HepG2 (cell line): ENCODE results near the gene PDPK1. TPM values are rescaled to one million over a fixed set of nuclear protein-coding genes. Genes with fewer than 3 reads are reported as not detected.

Experiments used
- ATAC-seq: fragments of 200-7000 bp; cut with Tn5 transposase; 3 replicates; pipeline ENCODE4 v1.9.1; 2020; ENCODE audit warnings: mild to moderate bottlenecking, moderate library complexity
- BruUV-seq: library from RNA; stranded (reverse); fragments of 400-500 nt; replicated peaks from 2 replicates; lab custom pipeline; 2021; lab: Mats Ljungman, UMichigan
- CTCF ChIA-PET: fragments of 300-600 bp; formaldehyde crosslinking; extraction: SDS; loops from one replicate; lab custom pipeline; 2021; ENCODE audit warnings: low total read pairs, inconsistent platforms, low intra/inter-chr PET ratio; lab: Yijun Ruan, JAX
- POLR2A ChIA-PET: fragments of 350-600 bp; sonication (Branson Sonifier 250); formaldehyde crosslinking; loops from one replicate; lab custom pipeline; 2020; ENCODE audit warnings: antibody characterized with exemption, inconsistent platforms; lab: Yijun Ruan, JAX
- DNase-seq: peaks from one replicate; pipeline ENCODE4 v3.0.0-alpha.2; 2015; ENCODE audit warnings: low spot score
- FAIRE-seq: peaks from 3 replicates; lab custom pipeline; 2011; peaks lifted over from hg19 to GRCh38; lab: Jason Lieb, UNC
- H2AFZ ChIP-seq: one replicate; pipeline ENCODE4 v1.6.1; 2011; ENCODE audit warnings: low read length, inconsistent platforms
- H3K27ac ChIP-seq: fragments of 300-600 bp; 3 replicates; pipeline ENCODE4 v1.8.0; 2011; ENCODE audit warnings: mixed run types, mild to moderate bottlenecking, mixed read lengths, low read length, inconsistent platforms; ENCODE audit not compliant: insufficient read depth; ENCODE audit errors: extremely low read length
- H3K27me3 ChIP-seq, 2 experiments: fragments of 200-600 bp in 1 of 2; 2 replicates in 1 of 2; 3 replicates in 1 of 2; pipeline versions ENCODE4 v1.6.0 to v1.8.0; 2011; ENCODE audit warnings: low read length in 2 of 2, mild to moderate bottlenecking in 2 of 2, moderate library complexity in 2 of 2, inconsistent platforms in 1 of 2; ENCODE audit not compliant: insufficient read depth in 2 of 2, control insufficient read depth in 1 of 2
- H3K36me3 ChIP-seq, 2 experiments: fragments of 200-600 bp in 1 of 2; replicated peaks in 1 of 2; 2 replicates in 1 of 2; 3 replicates in 1 of 2; pipeline versions ENCODE4 v1.5.1 to v1.8.0; 2011; ENCODE audit warnings: low read length in 2 of 2, inconsistent platforms in 1 of 2; ENCODE audit not compliant: insufficient read depth in 2 of 2, control insufficient read depth in 1 of 2
- H3K4me1 ChIP-seq: 2 replicates; pipeline ENCODE4 v1.5.1; 2012; ENCODE audit warnings: low read length, inconsistent platforms; ENCODE audit not compliant: insufficient read depth
- H3K4me2 ChIP-seq: 2 replicates; pipeline ENCODE4 v1.6.0; 2011; ENCODE audit warnings: low read depth, low read length, inconsistent platforms
- H3K4me3 ChIP-seq, 3 experiments: fragments of 200-600 bp in 1 of 3; sonication (generic), shearing (Covaris generic) in 1 of 3; replicated peaks in 1 of 3; 2 replicates each; pipeline ENCODE4 v1.5.1; 2011 to 2016; ENCODE audit warnings: low read length in 3 of 3, inconsistent platforms in 2 of 3, low read depth in 2 of 3, mild to moderate bottlenecking in 2 of 3, control low read depth in 1 of 3, mixed read lengths in 1 of 3; ENCODE audit not compliant: insufficient read depth in 1 of 3
- H3K79me2 ChIP-seq: one replicate; pipeline ENCODE4 v1.6.1; 2011; ENCODE audit warnings: low read length, inconsistent platforms; ENCODE audit not compliant: insufficient read depth
- H3K9ac ChIP-seq: 2 replicates; pipeline ENCODE4 v1.6.0; 2011; ENCODE audit warnings: mild to moderate bottlenecking, low read depth, low read length, inconsistent platforms; ENCODE audit not compliant: insufficient read depth
- H3K9me3 ChIP-seq: 2 replicates; pipeline ENCODE4 v1.5.1; 2012; ENCODE audit warnings: mild to moderate bottlenecking, low read length
- H4K20me1 ChIP-seq: 2 replicates; pipeline ENCODE4 v1.6.0; 2011; ENCODE audit warnings: inconsistent platforms, mild to moderate bottlenecking, low read length, moderate library complexity; ENCODE audit not compliant: insufficient read depth
- AHR ChIP-seq: IDR thresholded peaks from 2 replicates; pipeline ENCODE4 v1.6.1; 2018; ENCODE audit warnings: missing genetic modification reagents, missing compliant biosample characterization
- KDM3A ChIP-seq: IDR thresholded peaks from 2 replicates; pipeline ENCODE4 v1.6.1; 2018; ENCODE audit warnings: low read depth, missing compliant biosample characterization
- RBAK ChIP-seq: sonication (generic); formaldehyde crosslinking; IDR thresholded peaks from 2 replicates; pipeline ENCODE4 v1.5.1; 2020; ENCODE audit warnings: mild to moderate bottlenecking, missing genetic modification reagents
- SALL2 ChIP-seq: sonication (generic); formaldehyde crosslinking; IDR thresholded peaks from 2 replicates; pipeline ENCODE4 v1.8.1; 2023; ENCODE audit warnings: mild to moderate bottlenecking, missing genetic modification reagents, inconsistent platforms
- SMARCE1 ChIP-seq: fragments of 450-650 bp; IDR thresholded peaks from 2 replicates; pipeline ENCODE4 v1.6.1; 2017; ENCODE audit warnings: borderline replicate concordance
- ZKSCAN1 ChIP-seq: fragments of 150-350 bp; IDR thresholded peaks from 2 replicates; pipeline ENCODE4 v1.6.1; 2014; ENCODE audit warnings: low read length
- ZNF235 ChIP-seq: sonication (generic); formaldehyde crosslinking; IDR thresholded peaks from 2 replicates; pipeline ENCODE4 v1.8.1; 2023; ENCODE audit warnings: mild to moderate bottlenecking, missing genetic modification reagents, borderline replicate concordance
- ZNF44 ChIP-seq: sonication (generic); formaldehyde crosslinking; IDR thresholded peaks from 2 replicates; pipeline ENCODE4 v1.5.1; 2020; ENCODE audit warnings: mild to moderate bottlenecking, missing genetic modification reagents
- WGBS: methylation state at CpG from one replicate; pipeline ENCODE4 v1.1.6; 2017; ENCODE audit warnings: low lambda C conversion rate; 5-methylcytosine and 5-hydroxymethylcytosine counted together
- in situ Hi-C: cut with HindIII; loops from 2 replicates; pipeline ENCODE4 v1.10.0; 2017; ENCODE audit warnings: low pct_unique_long_range_greater_than_20kb; ENCODE audit not compliant: extremely low pct_ligation_motif_present
- intact Hi-C: fragments of 100-400 bp; cut with micrococcal nuclease; formaldehyde crosslinking; loops from one replicate; pipeline ENCODE4 v1.10.0; 2022; ENCODE audit not compliant: unreplicated experiment
- polyA plus RNA-seq, 8 experiments: library from polyadenylated mRNA; depleted of rRNA in 3 of 8; stranded (reverse) in 7 of 8; unstranded in 1 of 8; fragments of >200 nt; fragmentation: Illumina TruSeq in 4 of 8; extraction: Trizol in 4 of 8; gene quantifications; 2 replicates each; pipeline versions ENCODE4 v1.2.1 to v1.2.3, GENCODE V29; 2011 to 2016; ENCODE audit warnings: low read depth in 4 of 8, missing spikeins in 1 of 8, mixed read lengths in 1 of 8; ENCODE audit not compliant: insufficient read depth in 1 of 8
- total RNA-seq, 5 experiments: library from RNA; depleted of rRNA; stranded (reverse); fragments of >200 nt; fragmentation: Illumina TruSeq; extraction: Trizol; gene quantifications; 2 replicates each; pipeline ENCODE4 v1.2.3, GENCODE V29; 2016; ENCODE audit warnings: low read depth in 1 of 5
- TF ChIP-seq, protein P1 (sequence below): sonication (generic); formaldehyde crosslinking; IDR thresholded peaks from 2 replicates; pipeline ENCODE4 v1.5.1; 2020; ENCODE audit warnings: mild to moderate bottlenecking, missing genetic modification reagents, moderate library complexity
- TF ChIP-seq, protein P2 (sequence below): IDR thresholded peaks from 2 replicates; pipeline ENCODE4 v1.6.1; 2016; ENCODE audit warnings: mild to moderate bottlenecking, missing biosample characterization, missing genetic modification reagents
- TF ChIP-seq, protein P3 (sequence below): sonication (generic); formaldehyde crosslinking; IDR thresholded peaks from 2 replicates; pipeline ENCODE4 v1.4.0; 2020; ENCODE audit warnings: missing genetic modification reagents

Gene PDPK1
- total and polyA plus RNA-seq, 2 of the 13 experiments (the other 11 are each of a cell fraction or from before 2014, with no cell fraction given): 59.6 to 129 TPM

DNA sequence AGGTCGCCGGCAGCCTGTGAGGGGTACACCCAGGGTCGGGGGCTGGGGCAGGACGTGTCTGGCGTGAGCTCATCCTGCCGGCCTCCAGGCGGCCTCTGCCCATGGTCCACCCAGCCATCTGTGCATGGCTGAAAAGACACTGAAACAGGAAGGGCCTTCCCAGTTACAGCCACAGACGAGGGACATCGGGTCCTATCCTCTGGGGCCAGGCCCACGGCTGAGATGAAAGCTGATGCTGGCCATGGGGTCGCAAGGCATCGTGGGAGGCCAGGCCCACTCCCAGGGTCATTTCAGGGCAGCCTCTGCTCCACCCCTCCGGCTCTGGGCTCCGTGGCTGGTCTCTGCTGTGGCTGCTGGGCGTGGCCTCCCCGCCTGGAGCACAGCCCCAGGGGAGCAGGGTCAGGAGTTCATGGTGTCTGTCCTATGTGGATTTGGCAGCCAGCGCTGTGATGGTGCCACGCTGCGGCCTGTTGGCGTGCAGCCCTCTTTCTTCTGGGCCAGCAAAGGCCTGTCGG lies 40.6 kb upstream of the PDPK1 start:
- ChIA-PET CTCF (no interaction called here), POLR2A (no interaction called here)
- FAIRE-seq: no peak
- no TSS peak for BruUV-seq
- in situ Hi-C loops (no loop called here), intact Hi-C loops (no loop called here)
- Histone ChIP-seq H3K27me3 (no peaks in the 10 kb centered on the region), H4K20me1 (no peaks in the 10 kb centered on the region), H3K9ac (no peak overlapping the region), H3K4me1 (peaks cover 12% of the 10 kb centered on the region), H3K9me3 (no peaks in the 10 kb centered on the region), H3K4me3 (no peak overlapping the region), H2AFZ (no peak overlapping the region), H3K79me2 (no peaks in the 10 kb centered on the region), H3K36me3 (peaks cover 12 to 29% of the 10 kb centered on the region in 2 experiments; a peak in 4 of 5 replicates), H3K4me2 (no peak overlapping the region), H3K27ac (no peak overlapping the region)
- no peak for ATAC-seq
- TF ChIP-seq, protein P1, sequence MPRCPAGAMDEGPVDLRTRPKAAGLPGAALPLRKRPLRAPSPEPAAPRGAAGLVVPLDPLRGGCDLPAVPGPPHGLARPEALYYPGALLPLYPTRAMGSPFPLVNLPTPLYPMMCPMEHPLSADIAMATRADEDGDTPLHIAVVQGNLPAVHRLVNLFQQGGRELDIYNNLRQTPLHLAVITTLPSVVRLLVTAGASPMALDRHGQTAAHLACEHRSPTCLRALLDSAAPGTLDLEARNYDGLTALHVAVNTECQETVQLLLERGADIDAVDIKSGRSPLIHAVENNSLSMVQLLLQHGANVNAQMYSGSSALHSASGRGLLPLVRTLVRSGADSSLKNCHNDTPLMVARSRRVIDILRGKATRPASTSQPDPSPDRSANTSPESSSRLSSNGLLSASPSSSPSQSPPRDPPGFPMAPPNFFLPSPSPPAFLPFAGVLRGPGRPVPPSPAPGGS: no peak
- TF ChIP-seq, protein P2, sequence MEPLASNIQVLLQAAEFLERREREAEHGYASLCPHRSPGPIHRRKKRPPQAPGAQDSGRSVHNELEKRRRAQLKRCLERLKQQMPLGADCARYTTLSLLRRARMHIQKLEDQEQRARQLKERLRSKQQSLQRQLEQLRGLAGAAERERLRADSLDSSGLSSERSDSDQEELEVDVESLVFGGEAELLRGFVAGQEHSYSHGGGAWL: no peak
- TF ChIP-seq, protein P3, sequence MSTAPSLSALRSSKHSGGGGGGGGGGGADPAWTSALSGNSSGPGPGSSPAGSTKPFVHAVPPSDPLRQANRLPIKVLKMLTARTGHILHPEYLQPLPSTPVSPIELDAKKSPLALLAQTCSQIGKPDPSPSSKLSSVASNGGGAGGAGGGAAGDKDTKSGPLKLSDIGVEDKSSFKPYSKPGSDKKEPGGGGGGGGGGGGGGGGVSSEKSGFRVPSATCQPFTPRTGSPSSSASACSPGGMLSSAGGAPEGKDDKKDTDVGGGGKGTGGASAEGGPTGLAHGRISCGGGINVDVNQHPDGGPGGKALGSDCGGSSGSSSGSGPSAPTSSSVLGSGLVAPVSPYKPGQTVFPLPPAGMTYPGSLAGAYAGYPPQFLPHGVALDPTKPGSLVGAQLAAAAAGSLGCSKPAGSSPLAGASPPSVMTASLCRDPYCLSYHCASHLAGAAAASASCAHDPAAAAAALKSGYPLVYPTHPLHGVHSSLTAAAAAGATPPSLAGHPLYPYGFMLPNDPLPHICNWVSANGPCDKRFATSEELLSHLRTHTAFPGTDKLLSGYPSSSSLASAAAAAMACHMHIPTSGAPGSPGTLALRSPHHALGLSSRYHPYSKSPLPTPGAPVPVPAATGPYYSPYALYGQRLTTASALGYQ (CRISPR knock-in tag): no peak
- TF ChIP-seq RBAK (CRISPR knock-in tag) (no peak), KDM3A (CRISPR knock-in tag) (no peak), AHR (CRISPR knock-in tag) (no peak), ZNF44 (CRISPR knock-in tag) (no peak), ZKSCAN1 (no peak), SMARCE1 (no peak), ZNF235 (CRISPR knock-in tag) (no peak), SALL2 (CRISPR knock-in tag) (no peak)
- WGBS: 92% methylated on average over 7 of the region's 21 CpGs
- DNase-seq: no peak
